A549 treated with AZD9567 at 1 μM for 4 hours (cell line): ENCODE measurements around the gene TOMM70. TPM values are rescaled to one million over a fixed set of nuclear protein-coding genes. Genes with fewer than 3 reads are reported as not detected.

Experiments used
- total RNA-seq: library from RNA; stranded (reverse); fragments of 200-300 nt; extraction: Qiagen RNA extraction; gene quantifications from 5 replicates; pipeline ENCODE4 v1.2.3, GENCODE V29; 2022; ENCODE audit not compliant: insufficient read depth

The TOMM70 gene
- 44.5 to 70.5 TPM (median 48.6 TPM) in 5 replicates for total RNA-seq

DNA sequence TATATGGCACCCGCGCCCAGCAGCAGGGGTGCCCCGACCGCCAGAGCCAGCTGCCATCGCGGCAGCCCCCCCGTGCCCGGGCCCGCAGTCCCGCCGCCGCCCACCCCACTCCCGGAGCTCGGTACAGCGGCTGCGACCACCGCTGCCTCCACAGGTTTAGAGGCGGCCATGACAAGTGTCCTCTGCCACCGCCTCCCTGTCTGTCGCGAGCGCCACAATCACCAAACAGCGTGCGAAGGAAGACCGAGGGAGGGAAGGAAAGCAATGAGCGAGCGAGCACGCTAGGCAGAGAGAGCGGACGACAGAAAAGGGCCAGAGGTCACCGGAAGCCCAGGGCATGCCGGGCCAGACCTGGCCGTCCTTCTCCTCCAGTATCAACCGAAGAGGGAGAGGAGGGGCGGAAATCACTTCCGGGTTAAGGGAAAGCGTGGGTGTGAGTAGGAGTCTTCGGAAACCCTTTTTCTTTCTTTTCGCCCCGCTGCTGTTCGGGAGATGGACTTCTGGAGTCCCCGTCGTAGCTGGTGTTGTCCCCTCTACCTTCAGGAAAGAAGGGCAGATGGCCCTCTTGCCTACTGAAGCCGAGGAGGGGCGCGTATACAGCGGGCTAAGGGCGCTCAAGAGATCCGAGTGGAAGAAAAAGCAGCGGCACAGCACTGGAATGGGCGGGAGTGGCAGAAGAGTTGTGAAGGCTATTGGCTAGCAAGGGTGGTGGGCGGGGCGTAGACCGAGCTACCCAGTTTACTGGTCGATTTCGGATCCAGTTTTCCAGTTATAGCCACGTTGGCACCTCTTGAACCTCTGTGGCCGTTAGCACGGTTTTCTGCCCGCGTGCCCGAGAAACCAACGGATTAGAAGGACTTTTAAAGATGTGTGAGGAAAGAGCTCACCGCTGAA is at the start of gene TOMM70, which contains the start of gene LNP1:
TOMM70 (minus strand) TSS at position 310 of the 894 bp plus-strand sequence; CDS start at position 170, 140 bp downstream.
LNP1 (plus strand) TSS at position 760 of the 894 bp plus-strand sequence. CDS start 28,191 bp downstream, outside the sequence.

DNA sequence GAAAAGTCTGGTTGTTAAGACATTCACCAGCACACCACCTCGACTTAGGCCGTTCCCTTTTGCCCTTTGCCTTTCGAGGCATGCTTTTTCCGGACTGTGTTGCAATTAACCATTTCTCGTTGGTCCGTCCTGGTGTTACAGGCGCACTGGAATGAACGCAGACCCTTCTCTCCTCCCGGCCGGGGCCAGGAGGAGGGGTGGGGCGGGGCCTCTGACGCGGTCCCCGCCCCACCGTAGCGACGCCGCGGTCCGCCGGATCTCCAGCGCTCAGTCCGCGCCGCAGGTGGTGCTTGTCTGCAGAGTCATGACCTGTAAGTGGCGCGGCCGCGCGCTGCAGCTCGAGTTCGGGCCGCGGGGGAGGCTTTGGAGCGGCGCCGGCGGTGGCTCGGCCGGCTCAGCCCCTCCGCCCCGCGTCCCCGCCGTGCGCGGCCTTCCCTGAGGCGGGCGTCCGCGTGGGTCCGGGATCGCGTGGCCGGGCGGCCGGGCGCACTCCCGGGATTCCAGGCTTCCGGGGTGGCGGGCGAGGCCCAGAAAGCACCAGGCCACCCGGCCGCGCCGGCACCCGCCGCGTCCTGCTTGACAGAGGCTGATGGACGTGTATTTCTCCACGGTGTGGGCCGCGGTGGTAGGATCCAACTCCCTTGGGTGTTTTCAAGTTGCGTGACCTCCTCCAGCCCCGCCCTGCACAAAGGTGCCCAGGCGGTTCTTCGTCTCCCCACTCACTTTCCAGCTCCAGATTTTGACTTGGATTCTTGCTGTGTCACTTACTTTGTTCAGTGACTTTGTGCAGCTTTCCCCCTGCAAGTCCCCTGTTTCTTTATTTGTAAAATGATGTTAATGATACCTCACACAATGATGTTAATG is 66.2 kb downstream of the TOMM70 start, which contains the start of gene NIT2:
NIT2 (plus strand) TSS at position 270 of the 864 bp plus-strand sequence; CDS start at position 305, 35 bp downstream.

Other genes with a start within 250 kb of the TOMM70 start
- gene TBC1D23, start 140.1 kb downstream of the TOMM70 start, total RNA-seq: 11.3 to 13.8 TPM (median 13.2 TPM) in 5 replicates
- 88.3 to 93.5 TPM (median 90.0 TPM) in 5 replicates for gene NIT2, start 66.3 kb downstream of the TOMM70 start, total RNA-seq
- gene LNP1, start 450 bp upstream of the TOMM70 start, total RNA-seq: 0.59 to 1.8 TPM (median 0.75 TPM) in 5 replicates
- 1.9 to 2.7 TPM (median 2.1 TPM) in 4 of 5 replicates, not detected in the other for gene TMEM45A, start 91.5 kb upstream of the TOMM70 start, total RNA-seq
- gene ADGRG7, start 208.5 kb upstream of the TOMM70 start, total RNA-seq: not detected in 5 replicates